GM21717 (cell line): ENCODE data around the gene OR5K2.

ENCODE experiments used
- ATAC-seq: cut with Tn5 transposase; IDR thresholded peaks from one replicate; pipeline ENCODE4 v1.9.1; 2021; ENCODE audit warnings: mild to moderate bottlenecking, moderate library complexity; ENCODE audit not compliant: unreplicated experiment

OR5K2 gene

DNA sequence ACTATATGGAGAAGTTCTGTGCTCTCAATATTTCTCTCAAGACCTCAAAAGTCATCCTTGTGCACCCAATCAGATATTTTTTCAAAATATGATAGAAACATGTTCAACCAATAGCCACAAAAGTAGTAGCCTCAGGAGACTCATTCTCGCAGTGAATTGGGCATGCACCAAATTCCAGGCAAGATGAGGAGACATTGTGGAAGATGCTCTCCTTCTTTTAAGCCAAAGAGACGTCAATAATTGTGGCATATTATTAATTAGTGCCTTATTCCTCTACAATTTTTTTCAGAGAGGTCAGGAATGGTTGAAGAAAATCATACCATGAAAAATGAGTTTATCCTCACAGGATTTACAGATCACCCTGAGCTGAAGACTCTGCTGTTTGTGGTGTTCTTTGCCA lies at the start of gene OR5K2:
Gene OR5K2 (plus strand): TSS at position 301 of the 400 bp plus-strand sequence. CDS start 0 bp downstream, at position 301.
- ATAC-seq: no peak

DNA sequence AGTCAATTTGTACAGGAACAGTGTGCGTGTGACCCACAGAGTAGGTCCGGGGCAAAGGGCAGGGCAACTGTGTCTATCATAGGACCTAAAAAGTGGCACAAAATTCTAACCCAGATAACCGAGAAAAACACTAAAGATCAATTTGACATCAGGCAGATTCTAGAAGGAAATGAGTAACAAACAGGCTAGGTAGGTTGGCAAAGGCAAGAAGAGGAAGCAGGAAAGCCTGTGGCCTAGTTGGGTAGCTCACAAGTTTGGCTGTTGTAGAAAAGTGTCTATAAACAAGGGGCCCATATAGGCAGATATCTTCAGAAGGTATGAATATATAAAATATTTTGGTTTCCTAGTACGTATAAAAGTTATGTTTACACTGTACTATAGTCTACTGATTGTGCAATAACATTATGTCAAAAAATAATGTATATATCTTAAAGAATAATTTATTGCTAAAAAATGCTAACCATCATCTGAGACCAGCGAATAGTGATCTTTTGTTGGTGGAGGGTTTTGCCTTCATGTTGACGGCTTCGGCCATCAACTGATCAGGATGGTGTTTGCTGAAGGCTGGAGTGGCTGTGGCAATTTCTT lies 47.8 kb upstream of the OR5K2 start:
- ATAC-seq: no peak

DNA sequence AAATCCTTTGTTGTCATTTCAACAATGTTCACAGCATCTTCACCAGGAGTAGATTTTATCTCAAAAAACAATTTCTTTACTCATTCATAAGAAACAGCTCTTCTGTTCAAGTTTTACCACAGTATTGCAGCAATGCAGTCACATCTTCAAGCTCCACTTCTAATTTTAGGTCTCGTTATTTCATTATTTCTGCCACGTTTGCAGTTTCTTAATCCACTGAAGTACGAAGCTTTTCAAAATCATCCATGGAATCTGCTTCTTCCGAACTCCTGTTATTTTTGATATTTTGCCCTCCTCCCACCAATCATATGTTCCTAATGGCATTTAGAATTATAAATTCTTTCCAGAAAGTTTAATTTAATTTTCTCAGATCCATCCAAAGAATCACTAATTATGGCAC lies 47.1 kb upstream of the OR5K2 start:
- ATAC-seq: no peak

DNA sequence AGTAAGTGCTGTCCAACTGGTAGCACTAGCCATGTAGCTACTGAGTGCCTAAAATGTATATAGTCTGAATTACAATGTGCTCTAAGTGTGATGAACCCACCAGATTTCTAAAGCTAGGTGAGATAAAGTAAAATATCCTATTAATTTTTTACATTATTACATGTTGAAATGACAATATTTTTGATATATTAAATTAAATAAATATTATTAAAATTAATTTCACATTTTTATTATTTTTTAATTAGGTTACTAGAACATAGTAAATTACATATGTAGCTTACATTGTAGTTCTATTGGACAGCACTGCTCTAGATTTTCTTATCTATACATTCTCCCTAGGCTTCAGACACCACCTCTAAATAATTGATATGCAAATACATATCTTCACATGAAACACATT lies 43.7 kb upstream of the OR5K2 start:
- no peak for ATAC-seq

DNA sequence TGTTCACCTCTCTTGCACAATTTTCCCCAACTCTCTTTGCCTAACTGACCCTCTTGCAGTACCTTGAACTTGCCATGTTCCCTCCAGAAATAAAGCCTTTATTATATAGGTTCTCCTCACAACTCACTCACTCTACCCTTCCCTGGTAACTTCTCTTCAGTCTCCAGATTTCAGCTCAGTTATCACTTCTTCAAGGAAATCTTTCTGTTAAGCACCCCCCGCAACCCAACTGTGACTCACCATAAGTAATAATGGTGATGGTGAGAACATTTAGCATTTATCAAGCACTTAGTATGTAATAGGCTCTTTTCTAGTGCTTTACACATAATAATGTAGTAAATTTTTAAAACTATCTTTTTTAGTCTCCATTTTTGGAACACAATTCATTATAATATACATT lies 42.6 kb upstream of the OR5K2 start:
- no peak for ATAC-seq

DNA sequence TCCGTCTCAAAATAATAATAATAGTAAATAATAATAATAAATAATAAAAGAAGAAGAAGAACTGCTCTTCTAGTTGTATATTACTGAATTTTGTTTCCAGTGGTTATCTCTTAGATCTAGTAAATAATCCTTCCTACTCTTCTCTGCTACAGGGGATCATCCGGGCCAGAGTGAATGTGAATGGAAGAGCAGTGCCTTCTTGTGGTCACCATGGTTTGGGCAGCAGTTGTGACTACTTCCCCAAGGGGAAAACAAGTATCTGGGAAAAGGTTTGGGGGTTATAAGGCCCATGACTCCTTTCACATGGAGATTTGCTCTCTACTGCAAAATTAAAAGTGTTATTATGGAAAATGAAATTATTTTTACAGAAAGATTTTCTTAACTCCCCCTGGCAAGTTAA lies 39.9 kb upstream of the OR5K2 start:
- ATAC-seq: no peak

DNA sequence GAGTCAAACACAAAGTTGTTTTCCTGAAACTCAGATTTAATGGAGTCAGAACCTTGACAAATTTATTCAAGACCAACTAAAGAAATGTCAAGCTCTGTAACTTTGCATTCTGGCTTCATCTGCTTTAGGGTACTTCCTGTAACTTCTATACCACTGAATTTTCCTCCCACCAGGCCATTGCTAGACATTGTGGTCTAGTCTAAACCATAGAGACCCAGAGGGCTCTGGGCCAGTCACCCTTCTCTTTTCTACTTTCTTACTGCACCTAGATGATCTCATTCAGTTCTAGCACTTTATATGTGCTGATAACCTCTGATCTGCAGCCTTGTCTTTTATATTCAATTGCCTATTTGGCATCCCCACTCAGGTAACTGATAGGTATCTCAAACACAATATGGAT lies 37.3 kb upstream of the OR5K2 start:
- no peak for ATAC-seq

DNA sequence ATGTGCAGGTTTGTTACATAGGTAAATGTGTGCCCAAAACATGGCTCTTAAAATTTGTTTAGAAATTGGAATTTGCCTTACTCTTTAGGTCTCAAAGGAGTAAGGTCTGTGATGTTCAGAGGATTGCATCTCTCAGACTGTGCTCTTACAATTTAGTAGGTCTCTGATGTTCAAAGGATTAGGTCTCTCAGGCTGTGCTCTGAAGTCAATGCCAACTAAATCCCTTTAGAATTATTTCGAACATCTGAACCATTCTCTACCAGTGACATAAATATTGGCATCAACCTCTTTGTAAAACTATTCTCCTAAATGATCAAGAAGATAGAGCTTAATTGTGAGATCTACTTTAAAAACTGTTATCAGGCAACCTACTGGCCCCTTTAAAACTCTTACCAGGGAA lies 34.6 kb upstream of the OR5K2 start, which contains the start of gene OR5K1:
Gene OR5K1 (plus strand): TSS at position 301 of the 400 bp plus-strand sequence. CDS start 6,376 bp downstream, outside the sequence.
- ATAC-seq: no peak

DNA sequence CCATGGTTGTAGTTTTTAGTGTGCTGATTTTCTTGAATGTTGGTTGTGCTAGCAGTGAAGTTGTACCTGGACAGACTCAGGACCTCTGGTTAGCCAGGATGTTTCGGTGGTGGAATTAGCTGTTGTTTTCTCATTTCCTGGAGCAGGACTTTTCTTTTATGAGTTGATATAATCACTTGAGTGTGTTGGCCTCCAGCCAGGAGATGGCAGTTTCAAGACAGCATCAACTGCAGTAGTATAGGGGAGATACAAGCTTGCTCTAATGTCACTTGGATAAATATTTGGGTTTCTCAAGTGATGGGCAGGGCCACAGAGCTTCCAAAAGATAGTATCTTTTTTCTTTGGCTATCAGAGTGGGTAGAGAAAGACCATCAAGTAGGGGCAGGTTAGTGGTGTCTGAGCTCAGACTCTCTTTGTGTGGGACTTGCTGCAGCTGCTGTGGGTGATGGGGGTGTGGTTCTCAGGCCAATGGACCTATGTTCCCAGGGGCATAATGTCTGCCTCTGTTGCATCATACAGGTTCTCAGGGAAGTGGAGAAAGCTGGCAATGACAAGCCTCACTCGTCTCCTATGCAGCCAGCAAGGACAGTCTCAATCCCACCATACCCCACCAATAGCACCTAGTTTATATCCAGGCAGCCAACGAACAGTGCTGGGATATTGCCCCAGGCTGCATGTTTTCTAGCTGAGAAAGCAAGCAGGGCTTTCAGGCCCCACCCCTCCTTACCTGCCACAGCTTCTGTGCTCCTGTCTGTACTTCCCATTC lies 14.6 kb upstream of the OR5K2 start:
- no peak for ATAC-seq

DNA sequence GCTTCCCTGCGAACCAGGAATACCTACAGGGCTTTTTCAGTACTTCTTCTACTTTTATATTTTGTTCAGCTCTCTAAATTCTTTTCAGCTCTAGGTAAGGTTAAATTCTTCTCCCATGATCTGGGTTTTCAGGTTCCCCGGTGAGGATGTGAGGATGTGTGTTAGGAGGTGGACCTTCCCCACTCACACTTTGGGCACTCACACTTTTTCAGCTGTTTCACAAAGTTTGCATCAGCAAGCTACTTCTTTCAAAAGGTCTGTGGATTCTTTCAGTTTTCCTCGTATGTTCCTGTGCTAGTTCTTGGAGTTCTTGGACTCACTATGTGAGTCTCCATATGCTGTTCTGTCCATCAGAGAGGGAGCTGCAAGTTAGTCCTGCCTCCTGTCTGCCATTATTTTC lies 13.9 kb upstream of the OR5K2 start:
- ATAC-seq: no peak

DNA sequence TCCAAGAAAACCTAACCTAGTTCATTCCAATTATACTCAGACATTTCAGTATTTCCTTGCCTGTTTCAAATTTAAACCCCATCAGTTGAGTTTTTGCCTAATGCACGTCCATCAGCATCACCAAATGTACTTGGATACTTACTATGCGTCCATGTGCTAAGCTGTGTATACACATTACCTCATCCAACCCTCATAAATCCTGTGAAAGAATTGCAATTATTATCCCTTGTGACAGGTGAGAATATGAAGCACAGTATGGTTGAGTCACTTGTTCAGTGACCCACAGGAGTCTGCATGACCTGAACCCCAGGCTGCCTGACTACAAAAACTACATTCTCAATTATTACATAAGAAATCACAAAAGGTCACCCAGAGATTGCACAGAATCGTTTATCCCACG lies 2.5 kb downstream of the OR5K2 start:
- ATAC-seq: no peak

DNA sequence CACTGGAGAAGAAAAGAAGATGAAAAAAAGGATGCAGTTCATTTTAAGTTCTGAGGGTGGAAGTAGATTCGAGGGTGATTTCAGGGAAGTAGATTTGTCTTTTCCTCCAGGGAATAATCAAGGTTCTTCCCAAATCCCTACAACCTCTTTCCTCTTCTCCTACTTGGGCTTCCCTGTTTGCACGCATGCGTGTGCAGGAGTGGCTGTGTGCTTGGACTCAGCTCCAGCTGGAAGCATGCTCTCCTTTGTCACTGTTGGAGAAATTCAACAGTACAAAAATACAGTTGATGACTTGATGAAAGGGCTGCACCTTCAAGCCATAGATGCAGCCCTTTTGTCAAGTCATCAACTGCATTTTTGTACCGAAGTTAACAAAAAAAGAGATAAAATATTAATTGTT lies 3.8 kb downstream of the OR5K2 start:
- ATAC-seq: no peak

DNA sequence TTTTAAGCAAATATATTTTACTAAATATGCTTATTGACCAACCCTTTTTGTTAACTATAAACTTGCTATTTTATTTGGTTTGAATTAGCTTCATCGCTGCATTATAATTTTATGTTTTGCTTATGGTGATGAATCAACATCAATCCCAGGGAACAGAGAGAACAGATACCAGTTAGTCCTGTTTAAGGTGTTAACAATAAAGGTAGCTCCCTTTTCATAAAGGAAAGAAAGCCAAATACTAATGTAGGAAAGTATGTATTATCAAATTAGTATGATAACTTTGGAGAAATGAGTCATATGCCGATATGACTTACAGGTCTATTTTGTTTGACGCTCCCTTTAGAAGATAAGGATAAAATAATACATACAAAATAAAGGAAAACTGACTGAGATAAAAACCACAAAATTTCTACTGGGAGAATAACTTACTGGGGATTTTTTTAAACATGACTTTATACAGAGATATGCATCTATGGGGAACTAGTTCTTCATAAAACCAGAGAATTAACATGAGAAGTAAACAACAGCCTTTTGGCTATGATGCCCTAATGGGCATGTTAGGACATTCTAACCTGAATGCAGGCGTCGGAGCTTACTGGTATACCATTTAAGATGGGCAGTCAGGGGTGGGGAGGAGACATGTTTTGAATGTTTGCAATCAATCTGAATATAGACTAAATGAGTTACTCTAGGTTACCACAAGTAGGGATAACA lies 4.5 kb downstream of the OR5K2 start:
- ATAC-seq: no peak

DNA sequence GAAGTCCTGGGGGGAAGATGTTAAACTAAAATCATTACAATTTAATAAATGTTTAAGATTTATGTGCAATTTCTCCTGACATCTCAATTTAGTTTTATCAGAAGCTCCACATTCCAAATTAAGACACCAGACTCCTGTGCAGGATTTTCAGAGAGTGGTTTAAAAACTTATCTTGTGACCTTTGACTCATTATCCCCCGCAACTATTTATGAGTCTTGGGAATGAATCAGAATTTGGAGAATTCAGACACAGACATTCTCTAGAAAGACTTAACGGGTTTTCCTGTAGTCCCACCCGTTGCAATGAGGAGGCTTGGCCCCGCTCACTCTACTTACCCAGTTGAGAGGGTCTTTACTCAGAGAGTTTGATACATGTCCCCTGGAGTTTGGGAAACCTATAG lies 7.1 kb downstream of the OR5K2 start:
- ATAC-seq: no peak

DNA sequence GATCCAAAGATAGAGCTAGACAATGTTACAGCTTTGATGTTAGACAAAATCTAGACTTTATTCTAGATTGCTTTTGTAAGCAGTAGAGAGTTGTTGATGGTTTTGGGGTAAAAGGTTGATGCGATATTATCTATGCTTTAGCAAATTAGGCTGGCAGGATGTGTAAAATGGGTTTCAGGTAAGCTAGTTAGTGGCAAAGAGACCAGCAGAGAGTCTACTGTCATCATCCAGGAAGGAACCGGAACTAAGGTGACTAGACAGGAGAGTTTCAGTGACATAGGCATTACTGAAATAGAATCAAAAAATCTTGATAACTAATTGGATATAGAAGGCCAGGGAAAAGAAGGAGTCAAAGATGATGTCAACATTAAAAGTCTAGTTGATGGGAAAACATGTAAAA lies 11.1 kb downstream of the OR5K2 start:
- no peak for ATAC-seq

DNA sequence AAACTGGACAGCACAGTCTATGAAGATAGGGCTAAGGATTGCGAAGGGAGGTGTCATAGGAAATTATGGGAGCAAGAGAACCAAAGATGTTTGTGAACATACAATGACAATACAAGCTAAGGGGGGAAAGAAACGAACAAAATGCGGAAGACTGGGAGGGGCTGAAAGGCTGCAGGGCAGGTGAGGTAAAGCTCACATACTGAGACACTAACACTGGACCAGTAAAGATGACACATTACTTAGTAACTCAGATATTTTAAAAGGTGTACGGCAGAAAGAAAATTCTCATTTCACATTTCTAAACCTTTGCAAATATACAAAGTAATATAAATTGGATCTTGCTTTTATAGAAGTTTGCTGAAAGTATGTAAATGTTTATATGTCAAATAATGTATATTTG lies 15.1 kb downstream of the OR5K2 start:
- ATAC-seq: no peak

DNA sequence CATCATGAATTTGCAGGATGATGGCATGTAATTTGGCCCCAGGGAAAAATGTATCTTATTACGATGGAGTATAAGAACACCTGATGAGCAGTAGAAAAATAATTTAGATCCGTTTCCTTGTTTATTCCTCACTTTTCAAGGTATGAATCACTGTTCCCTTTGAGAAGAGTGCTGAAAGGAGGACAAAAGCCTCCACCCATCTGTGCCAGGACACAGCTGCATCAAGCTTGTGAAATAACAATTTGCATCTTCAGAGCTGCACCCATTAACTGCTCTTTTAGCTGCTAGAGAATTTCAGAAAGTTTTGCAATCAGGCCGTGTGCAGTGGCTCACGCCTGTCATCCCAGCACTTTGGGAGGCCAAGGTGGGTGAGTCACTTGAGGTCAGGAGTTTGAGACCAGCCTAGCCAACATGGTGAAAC lies 15.6 kb downstream of the OR5K2 start:
- ATAC-seq: no peak

DNA sequence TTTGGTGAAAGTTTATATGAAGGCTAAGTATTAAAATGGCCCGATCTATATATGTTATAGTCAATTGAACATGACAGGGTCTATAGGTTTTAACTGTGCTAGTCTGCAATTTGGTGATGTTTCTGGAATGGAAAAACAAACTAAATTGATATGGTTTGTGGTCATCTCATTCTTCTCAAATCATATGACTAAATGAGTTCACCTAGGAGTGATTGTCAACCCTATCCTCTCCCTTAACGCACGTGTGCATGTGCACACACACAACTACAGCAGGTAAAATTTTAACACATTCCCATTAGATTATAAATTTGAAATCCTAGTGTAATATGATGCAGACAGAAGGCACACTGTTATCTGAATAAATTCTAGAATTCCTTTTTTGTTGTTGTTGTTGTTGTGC lies 16.3 kb downstream of the OR5K2 start:
- no peak for ATAC-seq

DNA sequence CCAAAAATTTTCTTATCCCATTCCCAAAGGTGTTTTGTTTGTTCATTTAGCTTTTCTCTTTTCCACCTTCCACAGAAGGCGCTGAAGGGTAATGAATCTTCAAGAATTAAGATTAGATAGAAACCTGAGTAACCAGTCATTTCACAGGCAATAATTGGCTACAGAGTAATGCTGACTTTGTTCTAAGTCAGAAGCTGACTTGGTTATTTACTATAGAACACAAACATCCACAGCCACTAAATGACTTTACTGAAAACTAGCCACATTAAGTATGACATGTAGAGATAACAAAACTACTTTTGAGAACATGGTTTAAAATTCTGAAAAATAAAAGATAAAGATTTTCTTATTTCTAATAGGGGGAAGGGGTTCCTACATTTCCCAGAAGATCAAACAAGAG lies 17.5 kb downstream of the OR5K2 start:
- ATAC-seq: no peak

DNA sequence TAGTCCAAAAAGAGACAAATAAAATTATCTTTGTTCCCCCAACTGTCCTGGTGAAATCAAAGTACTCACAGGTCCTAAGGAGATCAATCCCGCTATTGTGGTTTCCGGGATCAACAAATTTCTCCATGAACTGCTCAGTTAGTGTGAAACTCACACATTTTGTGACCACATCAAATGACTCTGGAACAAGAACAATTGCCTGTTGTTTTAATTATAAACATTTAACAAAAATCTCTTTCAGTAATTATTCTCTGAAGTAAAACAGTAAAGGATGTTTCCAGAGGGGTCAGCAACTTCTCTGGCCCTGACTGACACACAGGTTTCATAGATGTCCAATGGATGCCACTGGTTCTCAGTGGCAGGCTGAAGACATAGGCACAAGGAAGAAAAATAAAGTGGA lies 21.3 kb downstream of the OR5K2 start:
- no peak for ATAC-seq

DNA sequence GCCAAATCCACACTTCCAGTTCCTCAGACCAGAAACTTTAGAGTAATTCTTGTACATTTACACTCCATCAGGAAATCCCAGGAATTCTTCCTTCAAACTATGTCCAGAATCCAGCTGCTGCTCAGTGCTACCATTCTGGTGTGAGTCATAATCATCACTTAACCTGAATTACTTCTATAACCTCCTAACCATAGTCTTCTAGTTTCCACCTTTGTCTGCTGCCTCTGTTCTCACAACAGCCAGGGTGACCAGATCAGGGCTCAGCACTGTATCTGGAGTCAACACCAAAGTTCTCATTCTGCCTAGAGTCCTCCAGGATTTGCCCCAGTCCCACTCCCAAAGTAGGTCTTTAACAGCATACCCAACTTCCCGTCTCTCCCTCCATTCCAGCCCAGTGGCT lies 21.9 kb downstream of the OR5K2 start:
- ATAC-seq: no peak

DNA sequence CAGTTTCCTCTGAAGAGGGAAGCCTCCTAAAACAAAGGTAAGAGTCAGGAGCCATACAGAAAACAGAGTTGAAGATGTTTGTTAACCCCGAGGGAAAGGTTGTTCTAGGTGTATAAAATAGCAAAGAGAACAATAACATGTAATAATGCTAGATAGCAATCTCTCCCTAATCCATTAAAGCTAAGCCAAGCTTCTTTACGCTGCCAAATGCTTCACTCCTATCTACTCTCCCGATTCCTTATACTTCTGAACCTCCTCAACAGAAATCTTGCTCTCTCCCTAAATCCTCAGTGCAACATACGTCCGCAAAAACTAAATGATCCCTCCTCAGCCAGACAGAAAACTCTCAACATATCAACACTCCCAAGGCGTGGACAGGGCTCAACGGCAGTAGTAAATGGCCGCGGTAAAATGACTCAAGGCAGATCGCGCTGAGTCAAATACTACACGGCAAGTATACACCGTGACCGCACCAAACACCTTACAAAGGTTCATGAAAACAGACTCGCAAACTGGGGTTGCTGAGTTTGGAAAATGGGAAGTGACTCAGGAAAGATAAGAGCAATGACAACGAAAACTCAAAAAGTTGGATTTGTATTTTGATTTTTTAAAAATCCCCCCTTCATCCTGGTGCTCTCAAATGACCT lies 24.5 kb downstream of the OR5K2 start:
- peak; percentile 47 for ATAC-seq
